ENCODE results near the gene TRMT61B. TPM values are rescaled to one million over a fixed set of nuclear protein-coding genes. Genes with fewer than 3 reads are reported as not detected.

TRMT61B gene
- total and polyA plus RNA-seq, 9 of the 15 experiments (the other 6 are each of a cell fraction or from before 2014, with no cell fraction given), result 13.2 to 28.3 (median 19.5) TPM

DNA sequence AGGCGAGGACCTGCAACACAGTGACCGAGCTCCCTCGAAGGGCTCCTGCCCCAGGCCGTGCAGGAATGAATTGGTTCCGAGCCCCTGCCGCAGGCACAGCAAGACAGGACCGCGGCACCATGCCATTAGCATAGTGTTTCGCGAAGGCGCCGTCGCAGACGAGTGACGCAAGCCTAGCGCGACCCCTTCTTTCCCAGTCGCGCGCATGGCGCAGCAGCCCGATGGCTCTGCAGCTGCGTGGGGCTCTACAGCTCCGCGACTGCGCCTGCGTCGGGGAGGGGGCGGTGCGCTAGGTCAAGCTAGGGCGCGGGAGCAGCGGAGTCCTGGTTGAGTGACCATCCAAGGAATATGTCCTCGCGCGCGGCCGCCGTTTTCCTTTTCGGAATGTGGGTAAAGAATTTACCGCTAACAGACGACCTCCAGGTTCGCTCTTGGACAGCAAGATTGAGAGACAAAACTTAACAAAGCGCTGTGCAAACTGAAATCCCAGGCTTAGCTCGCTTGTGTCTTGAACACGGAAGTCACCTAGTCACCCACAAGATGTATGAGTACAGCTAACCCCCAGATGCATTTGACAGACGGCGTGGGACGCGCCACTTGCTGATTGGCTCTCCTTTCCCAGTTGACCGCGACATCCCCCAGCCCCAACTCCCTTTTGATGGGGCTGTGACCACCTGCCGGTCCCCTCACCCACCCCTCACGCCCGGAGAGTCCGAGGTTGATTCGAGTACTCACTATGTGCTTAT, at the start of gene TRMT61B (continued):
- TF ChIP-seq, protein P1, sequence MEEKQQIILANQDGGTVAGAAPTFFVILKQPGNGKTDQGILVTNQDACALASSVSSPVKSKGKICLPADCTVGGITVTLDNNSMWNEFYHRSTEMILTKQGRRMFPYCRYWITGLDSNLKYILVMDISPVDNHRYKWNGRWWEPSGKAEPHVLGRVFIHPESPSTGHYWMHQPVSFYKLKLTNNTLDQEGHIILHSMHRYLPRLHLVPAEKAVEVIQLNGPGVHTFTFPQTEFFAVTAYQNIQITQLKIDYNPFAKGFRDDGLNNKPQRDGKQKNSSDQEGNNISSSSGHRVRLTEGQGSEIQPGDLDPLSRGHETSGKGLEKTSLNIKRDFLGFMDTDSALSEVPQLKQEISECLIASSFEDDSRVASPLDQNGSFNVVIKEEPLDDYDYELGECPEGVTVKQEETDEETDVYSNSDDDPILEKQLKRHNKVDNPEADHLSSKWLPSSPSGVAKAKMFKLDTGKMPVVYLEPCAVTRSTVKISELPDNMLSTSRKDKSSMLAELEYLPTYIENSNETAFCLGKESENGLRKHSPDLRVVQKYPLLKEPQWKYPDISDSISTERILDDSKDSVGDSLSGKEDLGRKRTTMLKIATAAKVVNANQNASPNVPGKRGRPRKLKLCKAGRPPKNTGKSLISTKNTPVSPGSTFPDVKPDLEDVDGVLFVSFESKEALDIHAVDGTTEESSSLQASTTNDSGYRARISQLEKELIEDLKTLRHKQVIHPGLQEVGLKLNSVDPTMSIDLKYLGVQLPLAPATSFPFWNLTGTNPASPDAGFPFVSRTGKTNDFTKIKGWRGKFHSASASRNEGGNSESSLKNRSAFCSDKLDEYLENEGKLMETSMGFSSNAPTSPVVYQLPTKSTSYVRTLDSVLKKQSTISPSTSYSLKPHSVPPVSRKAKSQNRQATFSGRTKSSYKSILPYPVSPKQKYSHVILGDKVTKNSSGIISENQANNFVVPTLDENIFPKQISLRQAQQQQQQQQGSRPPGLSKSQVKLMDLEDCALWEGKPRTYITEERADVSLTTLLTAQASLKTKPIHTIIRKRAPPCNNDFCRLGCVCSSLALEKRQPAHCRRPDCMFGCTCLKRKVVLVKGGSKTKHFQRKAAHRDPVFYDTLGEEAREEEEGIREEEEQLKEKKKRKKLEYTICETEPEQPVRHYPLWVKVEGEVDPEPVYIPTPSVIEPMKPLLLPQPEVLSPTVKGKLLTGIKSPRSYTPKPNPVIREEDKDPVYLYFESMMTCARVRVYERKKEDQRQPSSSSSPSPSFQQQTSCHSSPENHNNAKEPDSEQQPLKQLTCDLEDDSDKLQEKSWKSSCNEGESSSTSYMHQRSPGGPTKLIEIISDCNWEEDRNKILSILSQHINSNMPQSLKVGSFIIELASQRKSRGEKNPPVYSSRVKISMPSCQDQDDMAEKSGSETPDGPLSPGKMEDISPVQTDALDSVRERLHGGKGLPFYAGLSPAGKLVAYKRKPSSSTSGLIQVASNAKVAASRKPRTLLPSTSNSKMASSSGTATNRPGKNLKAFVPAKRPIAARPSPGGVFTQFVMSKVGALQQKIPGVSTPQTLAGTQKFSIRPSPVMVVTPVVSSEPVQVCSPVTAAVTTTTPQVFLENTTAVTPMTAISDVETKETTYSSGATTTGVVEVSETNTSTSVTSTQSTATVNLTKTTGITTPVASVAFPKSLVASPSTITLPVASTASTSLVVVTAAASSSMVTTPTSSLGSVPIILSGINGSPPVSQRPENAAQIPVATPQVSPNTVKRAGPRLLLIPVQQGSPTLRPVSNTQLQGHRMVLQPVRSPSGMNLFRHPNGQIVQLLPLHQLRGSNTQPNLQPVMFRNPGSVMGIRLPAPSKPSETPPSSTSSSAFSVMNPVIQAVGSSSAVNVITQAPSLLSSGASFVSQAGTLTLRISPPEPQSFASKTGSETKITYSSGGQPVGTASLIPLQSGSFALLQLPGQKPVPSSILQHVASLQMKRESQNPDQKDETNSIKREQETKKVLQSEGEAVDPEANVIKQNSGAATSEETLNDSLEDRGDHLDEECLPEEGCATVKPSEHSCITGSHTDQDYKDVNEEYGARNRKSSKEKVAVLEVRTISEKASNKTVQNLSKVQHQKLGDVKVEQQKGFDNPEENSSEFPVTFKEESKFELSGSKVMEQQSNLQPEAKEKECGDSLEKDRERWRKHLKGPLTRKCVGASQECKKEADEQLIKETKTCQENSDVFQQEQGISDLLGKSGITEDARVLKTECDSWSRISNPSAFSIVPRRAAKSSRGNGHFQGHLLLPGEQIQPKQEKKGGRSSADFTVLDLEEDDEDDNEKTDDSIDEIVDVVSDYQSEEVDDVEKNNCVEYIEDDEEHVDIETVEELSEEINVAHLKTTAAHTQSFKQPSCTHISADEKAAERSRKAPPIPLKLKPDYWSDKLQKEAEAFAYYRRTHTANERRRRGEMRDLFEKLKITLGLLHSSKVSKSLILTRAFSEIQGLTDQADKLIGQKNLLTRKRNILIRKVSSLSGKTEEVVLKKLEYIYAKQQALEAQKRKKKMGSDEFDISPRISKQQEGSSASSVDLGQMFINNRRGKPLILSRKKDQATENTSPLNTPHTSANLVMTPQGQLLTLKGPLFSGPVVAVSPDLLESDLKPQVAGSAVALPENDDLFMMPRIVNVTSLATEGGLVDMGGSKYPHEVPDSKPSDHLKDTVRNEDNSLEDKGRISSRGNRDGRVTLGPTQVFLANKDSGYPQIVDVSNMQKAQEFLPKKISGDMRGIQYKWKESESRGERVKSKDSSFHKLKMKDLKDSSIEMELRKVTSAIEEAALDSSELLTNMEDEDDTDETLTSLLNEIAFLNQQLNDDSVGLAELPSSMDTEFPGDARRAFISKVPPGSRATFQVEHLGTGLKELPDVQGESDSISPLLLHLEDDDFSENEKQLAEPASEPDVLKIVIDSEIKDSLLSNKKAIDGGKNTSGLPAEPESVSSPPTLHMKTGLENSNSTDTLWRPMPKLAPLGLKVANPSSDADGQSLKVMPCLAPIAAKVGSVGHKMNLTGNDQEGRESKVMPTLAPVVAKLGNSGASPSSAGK (IDR thresholded peaks at IDR 0.05), result peak; percentile 70
- TF ChIP-seq MAZ (CRISPR knock-in tag; conservative IDR thresholded peaks at IDR 0.05 in 1 of 2, IDR thresholded peaks at IDR 0.05 in 1 of 2), result peak; percentile 84 to 91
- TF ChIP-seq, protein P2, sequence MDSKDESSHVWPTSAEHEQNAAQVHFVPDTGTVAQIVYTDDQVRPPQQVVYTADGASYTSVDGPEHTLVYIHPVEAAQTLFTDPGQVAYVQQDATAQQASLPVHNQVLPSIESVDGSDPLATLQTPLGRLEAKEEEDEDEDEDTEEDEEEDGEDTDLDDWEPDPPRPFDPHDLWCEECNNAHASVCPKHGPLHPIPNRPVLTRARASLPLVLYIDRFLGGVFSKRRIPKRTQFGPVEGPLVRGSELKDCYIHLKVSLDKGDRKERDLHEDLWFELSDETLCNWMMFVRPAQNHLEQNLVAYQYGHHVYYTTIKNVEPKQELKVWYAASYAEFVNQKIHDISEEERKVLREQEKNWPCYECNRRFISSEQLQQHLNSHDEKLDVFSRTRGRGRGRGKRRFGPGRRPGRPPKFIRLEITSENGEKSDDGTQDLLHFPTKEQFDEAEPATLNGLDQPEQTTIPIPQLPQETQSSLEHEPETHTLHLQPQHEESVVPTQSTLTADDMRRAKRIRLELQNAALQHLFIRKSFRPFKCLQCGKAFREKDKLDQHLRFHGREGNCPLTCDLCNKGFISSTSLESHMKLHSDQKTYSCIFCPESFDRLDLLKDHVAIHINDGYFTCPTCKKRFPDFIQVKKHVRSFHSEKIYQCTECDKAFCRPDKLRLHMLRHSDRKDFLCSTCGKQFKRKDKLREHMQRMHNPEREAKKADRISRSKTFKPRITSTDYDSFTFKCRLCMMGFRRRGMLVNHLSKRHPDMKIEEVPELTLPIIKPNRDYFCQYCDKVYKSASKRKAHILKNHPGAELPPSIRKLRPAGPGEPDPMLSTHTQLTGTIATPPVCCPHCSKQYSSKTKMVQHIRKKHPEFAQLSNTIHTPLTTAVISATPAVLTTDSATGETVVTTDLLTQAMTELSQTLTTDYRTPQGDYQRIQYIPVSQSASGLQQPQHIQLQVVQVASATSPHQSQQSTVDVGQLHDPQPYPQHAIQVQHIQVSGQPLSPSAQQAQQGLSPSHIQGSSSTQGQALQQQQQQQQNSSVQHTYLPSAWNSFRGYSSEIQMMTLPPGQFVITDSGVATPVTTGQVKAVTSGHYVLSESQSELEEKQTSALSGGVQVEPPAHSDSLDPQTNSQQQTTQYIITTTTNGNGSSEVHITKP (IDR thresholded peaks at IDR 0.05; ENCODE audit: partially characterized antibody), result peak; percentile 45
- no peak; the same call in none of the 2 replicates for TF ChIP-seq NFRKB (IDR thresholded peaks at IDR 0.05; ENCODE audit: low read depth)
- peak; percentile 53 for TF ChIP-seq NFIC (IDR thresholded peaks at IDR 0.05)
- TF ChIP-seq NFIX (CRISPR knock-in tag; IDR thresholded peaks at IDR 0.05; ENCODE audit: low read depth), result no peak
- TF ChIP-seq HDGF (IDR thresholded peaks at IDR 0.05), result no peak
- TF ChIP-seq ZFX (CRISPR knock-in tag; IDR thresholded peaks at IDR 0.05), result peak; percentile 80
- peak; percentile 98 for TF ChIP-seq RBFOX2 (IDR thresholded peaks at IDR 0.05; ENCODE audit: low read depth, low read length)
- TF ChIP-seq PRPF4 (IDR thresholded peaks at IDR 0.05; ENCODE audit: insufficient read depth, low read depth, low read length, poor library complexity, severe bottlenecking), result no peak
- TF ChIP-seq CBX8 (IDR thresholded peaks at IDR 0.05; ENCODE audit: borderline replicate concordance, extremely low read depth, low read depth, low read length, poor library complexity, severe bottlenecking), result no peak
